BE2C (cell line): ENCODE data around the gene KRT38.

Experiments
- DNase-seq: peaks from one replicate; pipeline ENCODE4 v3.0.0-alpha.2; 2020
- H3K27me3 ChIP-seq: fragments of 250-450 bp; sonication (Bioruptor Pico); 2 replicates; pipeline ENCODE4 v1.5.1; 2020; ENCODE audit warnings: mild to moderate bottlenecking
- H3K36me3 ChIP-seq: fragments of 250-450 bp; sonication (Bioruptor Pico); 2 replicates; pipeline ENCODE4 v1.5.1; 2020; ENCODE audit warnings: mild to moderate bottlenecking
- H3K4me1 ChIP-seq: fragments of 250-450 bp; sonication (Bioruptor Pico); 2 replicates; pipeline ENCODE4 v1.5.1; 2020
- H3K4me3 ChIP-seq: 2 replicates; pipeline ENCODE4 v1.5.1; 2011; ENCODE audit warnings: low read depth, low read length
- H3K9me3 ChIP-seq: fragments of 250-450 bp; sonication (Bioruptor Pico); 2 replicates; pipeline ENCODE4 v1.5.1; 2020
- CTCF ChIP-seq: IDR thresholded peaks from 2 replicates; pipeline ENCODE4 v1.5.1; 2012; ENCODE audit warnings: mild to moderate bottlenecking, low read depth, low read length

Gene KRT38

GRCh38 chr17:41415411-41415810, 25.4 kb downstream of the KRT38 start:
- Histone ChIP-seq H3K4me1 (no peaks in the 10 kb centered on the region), H3K9me3 (no peaks in the 10 kb centered on the region), H3K4me3 (no peak overlapping the region), H3K36me3 (no peaks in the 10 kb centered on the region), H3K27me3 (no peaks in the 10 kb centered on the region)
- DNase-seq: no peak
- TF ChIP-seq CTCF: no peak

- TF ChIP-seq CTCF: no peak
- Histone ChIP-seq H3K36me3 (no peaks in the 10 kb centered on the region), H3K27me3 (no peaks in the 10 kb centered on the region), H3K9me3 (no peaks in the 10 kb centered on the region), H3K4me3 (no peak overlapping the region), H3K4me1 (no peaks in the 10 kb centered on the region)
- DNase-seq: no peak
These were observed 26.8 kb downstream of the KRT38 start for GRCh38 chr17:41413982-41414381.

GRCh38 chr17:41413353-41413957, 27.3 kb downstream of the KRT38 start:
- no peak for TF ChIP-seq CTCF
- DNase-seq: no peak
- no peaks in the 10 kb centered on the region for H3K4me1 ChIP-seq
- H3K36me3 ChIP-seq: no peaks in the 10 kb centered on the region
- H3K4me3 ChIP-seq: no peak overlapping the region
- no peaks in the 10 kb centered on the region for H3K9me3 ChIP-seq
- H3K27me3 ChIP-seq: no peaks in the 10 kb centered on the region

- TF ChIP-seq CTCF: no peak
- Histone ChIP-seq H3K36me3 (no peaks in the 10 kb centered on the region), H3K27me3 (no peaks in the 10 kb centered on the region), H3K4me3 (no peak overlapping the region), H3K4me1 (no peaks in the 10 kb centered on the region), H3K9me3 (no peaks in the 10 kb centered on the region)
- DNase-seq: no peak
These were observed 29.5 kb downstream of the KRT38 start for GRCh38 chr17:41411072-41411840.

GRCh38 chr17:41407226-41407625, 33.6 kb downstream of the KRT38 start:
- Histone ChIP-seq H3K27me3 (no peaks in the 10 kb centered on the region), H3K9me3 (no peaks in the 10 kb centered on the region), H3K36me3 (no peaks in the 10 kb centered on the region), H3K4me1 (no peaks in the 10 kb centered on the region), H3K4me3 (no peak overlapping the region)
- DNase-seq: no peak
- no peak for TF ChIP-seq CTCF

- TF ChIP-seq CTCF: no peak
- no peaks in the 10 kb centered on the region for H3K9me3 ChIP-seq
- no peaks in the 10 kb centered on the region for H3K36me3 ChIP-seq
- H3K4me3 ChIP-seq: no peak overlapping the region
- H3K4me1 ChIP-seq: no peaks in the 10 kb centered on the region
- no peak for DNase-seq
- H3K27me3 ChIP-seq: no peaks in the 10 kb centered on the region
These were observed 34.6 kb downstream of the KRT38 start for GRCh38 chr17:41406205-41406604.
